Mesenchymal stem cell (in vitro differentiated cells and primary cell): ENCODE results near the gene RBKS.
"Not testable (repeated sequence)": the region's sequence is repeated elsewhere in the genome, so short reads cannot be mapped to it uniquely, and the experiment has no call there.

Experiments
- DNase-seq: peaks from one replicate; pipeline ENCODE4 v3.0.0-alpha.2; 2013
- H2AFZ ChIP-seq: one replicate; pipeline ENCODE4 v1.6.1; 2013; ENCODE audit warnings: low read depth, mild to moderate bottlenecking, control low read depth, inconsistent platforms, low read length, moderate library complexity
- H2AK5ac ChIP-seq: 2 replicates; pipeline ENCODE4 v1.6.1; 2013; ENCODE audit warnings: low read length, moderate library complexity, mild to moderate bottlenecking, inconsistent platforms; ENCODE audit not compliant: severe bottlenecking
- H2BK120ac ChIP-seq: one replicate; pipeline ENCODE4 v1.6.1; 2013; ENCODE audit warnings: low read depth, mild to moderate bottlenecking, inconsistent platforms, low read length, moderate library complexity
- H2BK12ac ChIP-seq, 2 experiments: one replicate each; pipeline ENCODE4 v1.6.1; 2013; ENCODE audit warnings: inconsistent platforms in 2 of 2, low read length in 2 of 2, mild to moderate bottlenecking in 2 of 2, moderate library complexity in 2 of 2, control low read depth in 1 of 2
- H2BK15ac ChIP-seq: one replicate; pipeline ENCODE4 v1.6.1; 2013; ENCODE audit warnings: mild to moderate bottlenecking, low read depth, inconsistent platforms; ENCODE audit not compliant: poor library complexity, severe bottlenecking
- H2BK5ac ChIP-seq: 2 replicates; pipeline ENCODE4 v1.6.1; 2013; ENCODE audit warnings: low read depth, mild to moderate bottlenecking, low read length, control low read depth, inconsistent platforms; ENCODE audit not compliant: poor library complexity, severe bottlenecking
- H3K14ac ChIP-seq, 2 experiments: one replicate each; pipeline ENCODE4 v1.6.1; 2013; ENCODE audit warnings: inconsistent platforms in 2 of 2, low read length in 2 of 2, control low read depth in 1 of 2, mild to moderate bottlenecking in 1 of 2, moderate library complexity in 1 of 2
- H3K18ac ChIP-seq, 2 experiments: one replicate each; pipeline ENCODE4 v1.6.1; 2013; ENCODE audit warnings: inconsistent platforms in 2 of 2, low read length in 2 of 2, control low read depth in 1 of 2, low read depth in 1 of 2, mild to moderate bottlenecking in 1 of 2
- H3K23ac ChIP-seq, 2 experiments: one replicate each; pipeline ENCODE4 v1.6.1; 2013; ENCODE audit warnings: inconsistent platforms in 2 of 2, low read length in 2 of 2, mild to moderate bottlenecking in 2 of 2, moderate library complexity in 2 of 2, control low read depth in 1 of 2
- H3K27ac ChIP-seq: 2 replicates; pipeline ENCODE4 v1.5.1; 2013; ENCODE audit warnings: mild to moderate bottlenecking, moderate library complexity, low read length, control low read depth, inconsistent platforms; ENCODE audit not compliant: poor library complexity, severe bottlenecking
- H3K27me3 ChIP-seq, 2 experiments: 2 replicates each; pipeline versions ENCODE4 v1.6.1 to v1.7.0; 2013; ENCODE audit warnings: low read length in 2 of 2, mild to moderate bottlenecking in 2 of 2, moderate library complexity in 2 of 2, control low read depth in 1 of 2, inconsistent platforms in 1 of 2; ENCODE audit not compliant: control insufficient read depth in 1 of 2, insufficient read depth in 1 of 2
- H3K36me3 ChIP-seq, 2 experiments: 2 replicates each; pipeline versions ENCODE4 v1.6.1 to v1.7.0; 2013; ENCODE audit warnings: low read length in 2 of 2, control low read depth in 1 of 2, inconsistent platforms in 1 of 2, low read depth in 1 of 2, mild to moderate bottlenecking in 1 of 2; ENCODE audit not compliant: insufficient read depth in 2 of 2, control insufficient read depth in 1 of 2
- H3K4ac ChIP-seq, 2 experiments: one replicate each; pipeline ENCODE4 v1.6.1; 2013; ENCODE audit warnings: inconsistent platforms in 2 of 2, low read length in 2 of 2, mild to moderate bottlenecking in 2 of 2, moderate library complexity in 2 of 2, control low read depth in 1 of 2, low read depth in 1 of 2
- H3K4me1 ChIP-seq: 2 replicates; pipeline ENCODE4 v1.6.1; 2013; ENCODE audit warnings: low read depth, low read length, control low read depth; ENCODE audit not compliant: control insufficient read depth, insufficient read depth
- H3K4me2 ChIP-seq: 2 replicates; pipeline ENCODE4 v1.6.1; 2013; ENCODE audit warnings: low read length, mild to moderate bottlenecking, inconsistent platforms; ENCODE audit not compliant: poor library complexity, severe bottlenecking
- H3K4me3 ChIP-seq, 2 experiments: 2 replicates each; pipeline versions ENCODE4 v1.5.1 to v1.7.0; 2013; ENCODE audit warnings: low read length in 2 of 2, mild to moderate bottlenecking in 2 of 2, control low read depth in 1 of 2, low read depth in 1 of 2; ENCODE audit not compliant: insufficient read depth in 1 of 2
- H3K79me1 ChIP-seq: replicated peaks from 2 replicates; pipeline ENCODE4 v1.6.1; 2013; ENCODE audit warnings: mild to moderate bottlenecking, control low read depth, low read length, inconsistent platforms; ENCODE audit not compliant: poor library complexity, severe bottlenecking
- H3K9ac ChIP-seq: 2 replicates; pipeline ENCODE4 v1.7.0; 2013; ENCODE audit warnings: mild to moderate bottlenecking, low read length, moderate library complexity
- H3K9me3 ChIP-seq: 2 replicates; pipeline ENCODE4 v1.7.0; 2013; ENCODE audit warnings: mild to moderate bottlenecking, low read length; ENCODE audit not compliant: control insufficient read depth
- H4K8ac ChIP-seq: one replicate; pipeline ENCODE4 v1.6.1; 2013; ENCODE audit warnings: inconsistent platforms, mild to moderate bottlenecking, low read length, moderate library complexity
- H4K91ac ChIP-seq: one replicate; pipeline ENCODE4 v1.6.1; 2013; ENCODE audit warnings: mild to moderate bottlenecking, low read length, inconsistent platforms
- WGBS: methylation state at CpG from one replicate; pipeline ENCODE4 v1.1.7; 2013; ENCODE audit warnings: mixed read lengths; 5-methylcytosine and 5-hydroxymethylcytosine counted together

The RBKS gene

GRCh38 chr2:27869763-27870162, 20.4 kb downstream of the RBKS start:
- no peak overlapping the region for H3K4ac ChIP-seq
- H2BK12ac ChIP-seq = no peak overlapping the region
- no peak overlapping the region for H4K91ac ChIP-seq
- H3K23ac ChIP-seq = no peak overlapping the region
- no peak for DNase-seq
- H3K4me2 ChIP-seq = no peak overlapping the region
- no peak overlapping the region for H2BK120ac ChIP-seq
- H3K4me3 ChIP-seq = no peak overlapping the region
- no peak overlapping the region for H2BK5ac ChIP-seq
- H3K18ac ChIP-seq = no peak overlapping the region
- no peak overlapping the region for H3K9ac ChIP-seq
- no peaks in the 10 kb centered on the region for H3K4me1 ChIP-seq
- H3K9me3 ChIP-seq = no peaks in the 10 kb centered on the region
- no peaks in the 10 kb centered on the region for H3K27me3 ChIP-seq
- H3K79me1 ChIP-seq = no peaks in the 10 kb centered on the region
- H4K8ac ChIP-seq = no peak overlapping the region
- no peak overlapping the region for H2BK15ac ChIP-seq
- WGBS = 88% methylated on average over 6 of the region's 6 CpGs
- no peak overlapping the region for H2AFZ ChIP-seq
- H3K27ac ChIP-seq = no peak overlapping the region
- no peak overlapping the region for H3K14ac ChIP-seq
- H2AK5ac ChIP-seq = no peak overlapping the region
- H3K36me3 ChIP-seq = no peaks in the 10 kb centered on the region

DNA sequence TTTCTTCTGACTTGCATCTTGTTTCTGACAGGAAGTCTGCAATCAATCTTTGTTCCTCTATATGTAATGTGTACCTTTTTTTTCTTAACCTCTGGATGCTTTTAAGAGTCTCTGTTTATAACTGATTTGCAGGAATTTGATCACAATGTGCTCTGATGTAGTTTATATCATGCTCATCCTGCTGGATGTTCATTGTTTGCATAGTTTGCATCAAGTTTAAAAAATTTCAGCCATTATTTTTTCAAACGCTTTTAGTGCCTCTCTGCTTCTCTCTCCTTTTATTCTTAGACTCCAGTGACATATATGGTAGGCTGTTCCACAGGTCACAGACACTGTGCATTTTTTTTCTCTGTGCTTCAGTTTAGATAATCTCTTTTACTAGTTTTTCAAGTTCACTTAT, 23.9 kb downstream of the RBKS start:
- DNase-seq = no peak
- H2AFZ ChIP-seq = no peak overlapping the region
- H3K27me3 ChIP-seq = no peaks in the 10 kb centered on the region
- 30% methylated on average over 1 of the region's 1 CpG for WGBS
- H3K9me3 ChIP-seq = no peaks in the 10 kb centered on the region
- H3K4ac ChIP-seq = no peak overlapping the region
- H3K27ac ChIP-seq = no peak overlapping the region
- no peak overlapping the region for H3K4me3 ChIP-seq
- H3K23ac ChIP-seq = no peak overlapping the region
- H2BK120ac ChIP-seq = no peak overlapping the region
- no peak overlapping the region for H4K8ac ChIP-seq
- H2BK15ac ChIP-seq = no peak overlapping the region
- H3K79me1 ChIP-seq = no peaks in the 10 kb centered on the region
- H2BK12ac ChIP-seq = no peak overlapping the region
- H3K18ac ChIP-seq = no peak overlapping the region
- H3K9ac ChIP-seq = no peak overlapping the region
- no peaks in the 10 kb centered on the region for H3K4me1 ChIP-seq
- no peak overlapping the region for H3K14ac ChIP-seq
- H2BK5ac ChIP-seq = no peak overlapping the region
- no peak overlapping the region for H2AK5ac ChIP-seq
- H3K36me3 ChIP-seq = no peaks in the 10 kb centered on the region
- H3K4me2 ChIP-seq = no peak overlapping the region
- no peak overlapping the region for H4K91ac ChIP-seq

GRCh38 chr2:27863955-27864354, 26.2 kb downstream of the RBKS start:
- H3K23ac ChIP-seq, H3K36me3 ChIP-seq, H3K9ac ChIP-seq, H4K8ac ChIP-seq, H3K9me3 ChIP-seq, H2BK5ac ChIP-seq, H2AK5ac ChIP-seq, DNase-seq, H3K4ac ChIP-seq, H3K79me1 ChIP-seq, H4K91ac ChIP-seq, H3K4me1 ChIP-seq, H2AFZ ChIP-seq, H2BK120ac ChIP-seq, H3K4me2 ChIP-seq, H2BK12ac ChIP-seq, H3K4me3 ChIP-seq, H3K27ac ChIP-seq, H3K27me3 ChIP-seq, H2BK15ac ChIP-seq, H3K18ac ChIP-seq, H3K14ac ChIP-seq: not testable (repeated sequence)
- WGBS = over 99% methylated on average over 5 of the region's 5 CpGs

DNA sequence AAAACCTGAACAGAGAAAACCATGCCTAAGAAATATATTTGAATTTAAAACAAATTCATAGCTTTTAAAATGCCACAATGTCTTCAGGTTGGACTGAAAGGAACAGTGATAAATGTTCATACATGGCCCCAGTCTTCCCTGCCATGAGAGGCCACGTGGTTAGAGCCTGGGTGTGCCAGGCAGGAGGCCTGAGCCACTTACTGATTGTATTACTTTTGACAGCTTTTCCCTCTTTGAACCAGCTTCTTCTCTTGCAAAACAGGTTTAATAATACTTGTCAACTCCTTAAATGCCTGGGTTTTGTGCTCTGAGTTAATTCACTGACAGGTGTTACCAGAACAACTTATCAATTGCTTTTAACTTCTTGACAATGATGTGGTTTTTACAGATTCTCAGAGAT, 27.0 kb downstream of the RBKS start:
- Histone ChIP-seq H3K9ac (no peak overlapping the region), H3K4me3 (no peak overlapping the region), H3K79me1 (peaks cover 1% of the 10 kb centered on the region), H3K18ac (no peak overlapping the region), H4K91ac (no peak overlapping the region), H2AFZ (no peak overlapping the region), H3K27ac (no peak overlapping the region), H3K9me3 (no peaks in the 10 kb centered on the region), H3K27me3 (no peaks in the 10 kb centered on the region), H2BK15ac (no peak overlapping the region), H3K4me2 (no peak overlapping the region), H4K8ac (no peak overlapping the region), H3K23ac (no peak overlapping the region), H2AK5ac (no peak overlapping the region), H3K4me1 (no peaks in the 10 kb centered on the region), H2BK5ac (no peak overlapping the region), H2BK12ac (no peak overlapping the region), H3K4ac (no peak overlapping the region), H2BK120ac (no peak overlapping the region), H3K36me3 (no peaks in the 10 kb centered on the region), H3K14ac (no peak overlapping the region)
- 76% methylated on average over 1 of the region's 1 CpG for WGBS
- DNase-seq = no peak
